H1 (cell line): ENCODE data around the gene B4GAT1. TPM values are rescaled to one million over a fixed set of nuclear protein-coding genes. Genes with fewer than 3 reads are reported as not detected.

ENCODE experiments used
- CHD2 ChIP-seq: IDR thresholded peaks from 2 replicates; pipeline ENCODE4 v1.6.1; 2012; ENCODE audit warnings: low read length, improper control_type of control experiment
- EGR1 ChIP-seq: IDR thresholded peaks from 2 replicates; pipeline ENCODE4 v1.6.1; 2011; ENCODE audit warnings: low read depth, low read length, borderline replicate concordance
- FOSL1 ChIP-seq: IDR thresholded peaks from 2 replicates; pipeline ENCODE4 v1.6.1; 2011; ENCODE audit warnings: mild to moderate bottlenecking, low read depth, low read length, moderate library complexity; ENCODE audit not compliant: insufficient read depth
- HDAC6 ChIP-seq: IDR thresholded peaks from one replicate; pipeline ENCODE4 v1.7.1; 2012; ENCODE audit warnings: low read depth, mild to moderate bottlenecking, inconsistent platforms, low read length, moderate library complexity
- KDM1A ChIP-seq: fragments of 200-600, 300-600 bp; sonication (generic); IDR thresholded peaks from 2 replicates; pipeline ENCODE4 v1.7.1; 2016; ENCODE audit warnings: mild to moderate bottlenecking, low read length, borderline replicate concordance
- KDM4A ChIP-seq: IDR thresholded peaks from one replicate; pipeline ENCODE4 v1.7.1; 2012; ENCODE audit warnings: low read depth, mild to moderate bottlenecking, moderate library complexity, low read length, inconsistent platforms; ENCODE audit not compliant: severe bottlenecking
- MAX ChIP-seq: IDR thresholded peaks from 2 replicates; pipeline ENCODE4 v1.6.1; 2012; ENCODE audit warnings: inconsistent platforms
- NRF1 ChIP-seq: IDR thresholded peaks from 2 replicates; pipeline ENCODE4 v1.6.1; 2011; ENCODE audit warnings: mild to moderate bottlenecking, low read depth, low read length, improper control_type of control experiment
- SUZ12 ChIP-seq: fragments of 200-600 bp; sonication (generic); IDR thresholded peaks from 2 replicates; pipeline ENCODE4 v1.6.1; 2012; ENCODE audit warnings: mild to moderate bottlenecking, inconsistent platforms, low read length, moderate library complexity, mixed read lengths
- polyA plus RNA-seq, 7 experiments: library from polyadenylated mRNA; depleted of rRNA in 3 of 7; stranded (reverse) in 5 of 7; unstranded in 2 of 7; fragments of >200 nt in 5 of 7; fragments of 200-250 nt in 2 of 7; gene quantifications; 1 replicate in 5 of 7; 2 replicates in 1 of 7; 4 replicates in 1 of 7; pipeline versions ENCODE4 v1.2.1 to v1.2.3, GENCODE V29; 2011 to 2013; ENCODE audit warnings: missing spikeins in 2 of 7, mixed read lengths in 2 of 7
- total RNA-seq: library from RNA; stranded (reverse); fragmentation: NEBNext Ultra II Directional; extraction: Animal tissue kit (Norgen Biotek cat#: 25700); gene quantifications from 2 replicates; pipeline ENCODE4 v1.2.1, GENCODE V29; 2021
- TF ChIP-seq, protein P1 (sequence below): fragments of 300-600 bp; sonication (generic); IDR thresholded peaks from 2 replicates; pipeline ENCODE4 v1.7.1; 2012; ENCODE audit warnings: low read length, moderate library complexity, mild to moderate bottlenecking, inconsistent platforms; ENCODE audit not compliant: insufficient replicate concordance
- TF ChIP-seq, protein P2 (sequence below): IDR thresholded peaks from 2 replicates; pipeline ENCODE4 v1.6.1; 2011; ENCODE audit warnings: low read length, improper control_type of control experiment

Gene B4GAT1
- total and polyA plus RNA-seq, 2 of the 8 experiments (the other 6 are each of a cell fraction or from before 2014, with no cell fraction given), result 22.2 to 27.8 TPM

DNA sequence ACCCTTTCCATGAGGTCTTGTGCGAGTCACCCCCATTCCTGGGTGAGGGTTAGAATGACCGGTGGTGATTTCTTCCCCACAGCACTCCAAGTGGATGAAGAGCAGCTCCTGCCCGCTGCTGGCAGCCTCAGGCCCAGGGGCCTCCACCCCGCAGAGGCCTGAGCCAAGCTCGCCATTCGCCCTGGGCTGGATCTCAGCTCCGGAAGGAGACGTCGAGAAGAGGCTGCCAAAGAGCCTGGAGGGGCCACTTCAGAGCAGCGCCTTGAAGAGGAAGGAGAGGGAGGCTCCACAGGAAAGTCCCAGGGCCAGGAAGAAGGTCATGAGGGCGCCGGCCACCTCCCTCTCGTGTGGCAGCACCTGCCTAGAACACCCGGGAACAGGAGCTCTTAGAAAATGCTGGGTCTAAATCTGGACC is 15.8 kb upstream of the B4GAT1 start (continued):
- TF ChIP-seq, protein P1, sequence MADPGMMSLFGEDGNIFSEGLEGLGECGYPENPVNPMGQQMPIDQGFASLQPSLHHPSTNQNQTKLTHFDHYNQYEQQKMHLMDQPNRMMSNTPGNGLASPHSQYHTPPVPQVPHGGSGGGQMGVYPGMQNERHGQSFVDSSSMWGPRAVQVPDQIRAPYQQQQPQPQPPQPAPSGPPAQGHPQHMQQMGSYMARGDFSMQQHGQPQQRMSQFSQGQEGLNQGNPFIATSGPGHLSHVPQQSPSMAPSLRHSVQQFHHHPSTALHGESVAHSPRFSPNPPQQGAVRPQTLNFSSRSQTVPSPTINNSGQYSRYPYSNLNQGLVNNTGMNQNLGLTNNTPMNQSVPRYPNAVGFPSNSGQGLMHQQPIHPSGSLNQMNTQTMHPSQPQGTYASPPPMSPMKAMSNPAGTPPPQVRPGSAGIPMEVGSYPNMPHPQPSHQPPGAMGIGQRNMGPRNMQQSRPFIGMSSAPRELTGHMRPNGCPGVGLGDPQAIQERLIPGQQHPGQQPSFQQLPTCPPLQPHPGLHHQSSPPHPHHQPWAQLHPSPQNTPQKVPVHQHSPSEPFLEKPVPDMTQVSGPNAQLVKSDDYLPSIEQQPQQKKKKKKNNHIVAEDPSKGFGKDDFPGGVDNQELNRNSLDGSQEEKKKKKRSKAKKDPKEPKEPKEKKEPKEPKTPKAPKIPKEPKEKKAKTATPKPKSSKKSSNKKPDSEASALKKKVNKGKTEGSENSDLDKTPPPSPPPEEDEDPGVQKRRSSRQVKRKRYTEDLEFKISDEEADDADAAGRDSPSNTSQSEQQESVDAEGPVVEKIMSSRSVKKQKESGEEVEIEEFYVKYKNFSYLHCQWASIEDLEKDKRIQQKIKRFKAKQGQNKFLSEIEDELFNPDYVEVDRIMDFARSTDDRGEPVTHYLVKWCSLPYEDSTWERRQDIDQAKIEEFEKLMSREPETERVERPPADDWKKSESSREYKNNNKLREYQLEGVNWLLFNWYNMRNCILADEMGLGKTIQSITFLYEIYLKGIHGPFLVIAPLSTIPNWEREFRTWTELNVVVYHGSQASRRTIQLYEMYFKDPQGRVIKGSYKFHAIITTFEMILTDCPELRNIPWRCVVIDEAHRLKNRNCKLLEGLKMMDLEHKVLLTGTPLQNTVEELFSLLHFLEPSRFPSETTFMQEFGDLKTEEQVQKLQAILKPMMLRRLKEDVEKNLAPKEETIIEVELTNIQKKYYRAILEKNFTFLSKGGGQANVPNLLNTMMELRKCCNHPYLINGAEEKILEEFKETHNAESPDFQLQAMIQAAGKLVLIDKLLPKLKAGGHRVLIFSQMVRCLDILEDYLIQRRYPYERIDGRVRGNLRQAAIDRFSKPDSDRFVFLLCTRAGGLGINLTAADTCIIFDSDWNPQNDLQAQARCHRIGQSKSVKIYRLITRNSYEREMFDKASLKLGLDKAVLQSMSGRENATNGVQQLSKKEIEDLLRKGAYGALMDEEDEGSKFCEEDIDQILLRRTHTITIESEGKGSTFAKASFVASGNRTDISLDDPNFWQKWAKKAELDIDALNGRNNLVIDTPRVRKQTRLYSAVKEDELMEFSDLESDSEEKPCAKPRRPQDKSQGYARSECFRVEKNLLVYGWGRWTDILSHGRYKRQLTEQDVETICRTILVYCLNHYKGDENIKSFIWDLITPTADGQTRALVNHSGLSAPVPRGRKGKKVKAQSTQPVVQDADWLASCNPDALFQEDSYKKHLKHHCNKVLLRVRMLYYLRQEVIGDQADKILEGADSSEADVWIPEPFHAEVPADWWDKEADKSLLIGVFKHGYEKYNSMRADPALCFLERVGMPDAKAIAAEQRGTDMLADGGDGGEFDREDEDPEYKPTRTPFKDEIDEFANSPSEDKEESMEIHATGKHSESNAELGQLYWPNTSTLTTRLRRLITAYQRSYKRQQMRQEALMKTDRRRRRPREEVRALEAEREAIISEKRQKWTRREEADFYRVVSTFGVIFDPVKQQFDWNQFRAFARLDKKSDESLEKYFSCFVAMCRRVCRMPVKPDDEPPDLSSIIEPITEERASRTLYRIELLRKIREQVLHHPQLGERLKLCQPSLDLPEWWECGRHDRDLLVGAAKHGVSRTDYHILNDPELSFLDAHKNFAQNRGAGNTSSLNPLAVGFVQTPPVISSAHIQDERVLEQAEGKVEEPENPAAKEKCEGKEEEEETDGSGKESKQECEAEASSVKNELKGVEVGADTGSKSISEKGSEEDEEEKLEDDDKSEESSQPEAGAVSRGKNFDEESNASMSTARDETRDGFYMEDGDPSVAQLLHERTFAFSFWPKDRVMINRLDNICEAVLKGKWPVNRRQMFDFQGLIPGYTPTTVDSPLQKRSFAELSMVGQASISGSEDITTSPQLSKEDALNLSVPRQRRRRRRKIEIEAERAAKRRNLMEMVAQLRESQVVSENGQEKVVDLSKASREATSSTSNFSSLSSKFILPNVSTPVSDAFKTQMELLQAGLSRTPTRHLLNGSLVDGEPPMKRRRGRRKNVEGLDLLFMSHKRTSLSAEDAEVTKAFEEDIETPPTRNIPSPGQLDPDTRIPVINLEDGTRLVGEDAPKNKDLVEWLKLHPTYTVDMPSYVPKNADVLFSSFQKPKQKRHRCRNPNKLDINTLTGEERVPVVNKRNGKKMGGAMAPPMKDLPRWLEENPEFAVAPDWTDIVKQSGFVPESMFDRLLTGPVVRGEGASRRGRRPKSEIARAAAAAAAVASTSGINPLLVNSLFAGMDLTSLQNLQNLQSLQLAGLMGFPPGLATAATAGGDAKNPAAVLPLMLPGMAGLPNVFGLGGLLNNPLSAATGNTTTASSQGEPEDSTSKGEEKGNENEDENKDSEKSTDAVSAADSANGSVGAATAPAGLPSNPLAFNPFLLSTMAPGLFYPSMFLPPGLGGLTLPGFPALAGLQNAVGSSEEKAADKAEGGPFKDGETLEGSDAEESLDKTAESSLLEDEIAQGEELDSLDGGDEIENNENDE, result no peak
- TF ChIP-seq HDAC6 (no peak), FOSL1 (no peak), CHD2 (no peak), MAX (no peak), KDM1A (no peak), SUZ12 (no peak), NRF1 (no peak), KDM4A (no peak), EGR1 (no peak)
- TF ChIP-seq, protein P2, sequence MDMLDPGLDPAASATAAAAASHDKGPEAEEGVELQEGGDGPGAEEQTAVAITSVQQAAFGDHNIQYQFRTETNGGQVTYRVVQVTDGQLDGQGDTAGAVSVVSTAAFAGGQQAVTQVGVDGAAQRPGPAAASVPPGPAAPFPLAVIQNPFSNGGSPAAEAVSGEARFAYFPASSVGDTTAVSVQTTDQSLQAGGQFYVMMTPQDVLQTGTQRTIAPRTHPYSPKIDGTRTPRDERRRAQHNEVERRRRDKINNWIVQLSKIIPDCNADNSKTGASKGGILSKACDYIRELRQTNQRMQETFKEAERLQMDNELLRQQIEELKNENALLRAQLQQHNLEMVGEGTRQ, result no peak
